Stimulated activated CD4-positive, alpha-beta T cell treated with anti-CD3 and anti-CD28 coated beads, TNF-alpha, amount 100 ng/mL, for 48 hours (primary cell): ENCODE results near the gene CELSR2.
A peak's percentile ranks its signal among the peaks of the same experiment; 100 is the strongest.
"Not testable (repeated sequence)": the region's sequence is repeated elsewhere in the genome, so short reads cannot be mapped to it uniquely, and the experiment has no call there.

Experiments
- DNase-seq, 3 donors: peaks; one replicate each; pipeline ENCODE4 v3.0.0-alpha.2; 2020; ENCODE audit warnings: low read depth in 3 of 3

CELSR2 gene

GRCh38 chr1:109279615-109280278, 30.4 kb downstream of the CELSR2 start:
- DNase-seq, result no peak

GRCh38 chr1:109280862-109281261, 31.5 kb downstream of the CELSR2 start:
- no peak for DNase-seq

- DNase-seq, result no peak
Measured at GRCh38 chr1:109281680-109282496, 32.5 kb downstream of the CELSR2 start.

- no peak for DNase-seq
Measured at GRCh38 chr1:109282497-109282951, 33.2 kb downstream of the CELSR2 start.

- DNase-seq, result peak; percentile 79 to 91 (median 80)
Measured at GRCh38 chr1:109282952-109283747, 33.8 kb downstream of the CELSR2 start, which contains the start of gene PSRC1. PSRC1 (minus strand) TSS chr1:109283145.

- DNase-seq, result no peak
Measured at GRCh38 chr1:109283748-109284600, 34.6 kb downstream of the CELSR2 start.

- not testable (repeated sequence) for DNase-seq
Measured at GRCh38 chr1:109286762-109287161, 37.4 kb downstream of the CELSR2 start.

- DNase-seq, result no peak
Measured at GRCh38 chr1:109290137-109290536, 40.8 kb downstream of the CELSR2 start.

- DNase-seq, result no peak
Measured at GRCh38 chr1:109290998-109291397, 41.7 kb downstream of the CELSR2 start.

GRCh38 chr1:109292364-109292763, 43.0 kb downstream of the CELSR2 start:
- DNase-seq, result no peak

GRCh38 chr1:109293026-109293425, 43.7 kb downstream of the CELSR2 start:
- DNase-seq, result no peak

GRCh38 chr1:109294481-109294880, 45.1 kb downstream of the CELSR2 start:
- DNase-seq, result no peak

GRCh38 chr1:109295712-109296415, 46.5 kb downstream of the CELSR2 start:
- DNase-seq, result no peak

- no peak for DNase-seq
Measured at GRCh38 chr1:109296782-109297181, 47.4 kb downstream of the CELSR2 start.

GRCh38 chr1:109298666-109299557, 49.6 kb downstream of the CELSR2 start:
- DNase-seq, result peak in 1 of 3 donors; percentile 20

GRCh38 chr1:109299558-109300343, 50.4 kb downstream of the CELSR2 start:
- DNase-seq, result no peak

GRCh38 chr1:109300650-109301151, 51.4 kb downstream of the CELSR2 start:
- DNase-seq, result no peak

- DNase-seq, result no peak
Measured at GRCh38 chr1:109301874-109302273, 52.5 kb downstream of the CELSR2 start.
